K562 (cell line): Measurements from ENCODE around the gene KMT2E. TPM values are rescaled to one million over a fixed set of nuclear protein-coding genes. Genes with fewer than 3 reads are reported as not detected.

Experiments used
- ADNP ChIP-seq: fragments of 200-800 bp; sonication (Bioruptor generic); IDR thresholded peaks from 2 replicates; pipeline ENCODE4 v1.6.1; 2016; ENCODE audit warnings: missing genetic modification characterization, missing compliant biosample characterization
- BRCA1 ChIP-seq, 2 experiments: fragments of 450-650 bp in 1 of 2; sonication (generic) in 1 of 2; formaldehyde crosslinking in 1 of 2; IDR thresholded peaks; 2 replicates each; pipeline versions ENCODE4 v1.5.0 to v1.6.1; 2017 to 2020; ENCODE audit warnings: mild to moderate bottlenecking in 1 of 2, missing genetic modification reagents in 1 of 2
- CAMTA2 ChIP-seq: fragments of 250-450 bp; sonication (Bioruptor Pico); conservative IDR thresholded peaks from 2 replicates; pipeline ENCODE4 v1.5.1; 2022
- FIP1L1 ChIP-seq: fragments of 200-400 bp; formaldehyde crosslinking; IDR thresholded peaks from 2 replicates; pipeline ENCODE4 v1.6.1; 2018; ENCODE audit warnings: mild to moderate bottlenecking, low read depth, low read length; ENCODE audit not compliant: poor library complexity, severe bottlenecking
- FOXK1 ChIP-seq: sonication (generic); formaldehyde crosslinking; IDR thresholded peaks from 2 replicates; pipeline ENCODE4 v1.8.0; 2022; ENCODE audit warnings: missing genetic modification reagents, mild to moderate bottlenecking, borderline replicate concordance
- HDAC8 ChIP-seq: fragments of 450-650 bp; IDR thresholded peaks from 2 replicates; pipeline ENCODE4 v1.6.1; 2016; ENCODE audit warnings: mild to moderate bottlenecking, missing genetic modification characterization, moderate library complexity, missing compliant biosample characterization
- HNRNPH1 ChIP-seq: fragments of 200-400 bp; formaldehyde crosslinking; optimal IDR thresholded peaks from 2 replicates; pipeline ENCODE3; 2017; ENCODE audit warnings: low read depth, mild to moderate bottlenecking, low read length, moderate library complexity
- KAT2B ChIP-seq: IDR thresholded peaks from one replicate; pipeline ENCODE4 v1.6.1; 2012; ENCODE audit warnings: low read depth, mild to moderate bottlenecking, control low read depth, inconsistent platforms, low read length, moderate library complexity
- NFATC3 ChIP-seq: fragments of 450-650 bp; IDR thresholded peaks from 2 replicates; pipeline ENCODE4 v1.6.1; 2017; ENCODE audit warnings: mild to moderate bottlenecking
- PRDM10 ChIP-seq: fragments of 450-650 bp; IDR thresholded peaks from 2 replicates; pipeline ENCODE4 v1.6.1; 2018; ENCODE audit not compliant: partially characterized antibody
- RAD21 ChIP-seq, 2 experiments: fragments of 250-450 bp in 1 of 2; fragments of 450-650 bp in 1 of 2; sonication (Bioruptor Pico) in 1 of 2; formaldehyde crosslinking in 1 of 2; IDR thresholded peaks in 1 of 2; conservative IDR thresholded peaks in 1 of 2; 2 replicates each; pipeline versions ENCODE4 v1.4.0 to v1.8.0; 2020 to 2022; ENCODE audit warnings: mild to moderate bottlenecking in 2 of 2, moderate library complexity in 1 of 2
- SRF ChIP-seq, 2 experiments: fragments of 250-450, 450-650 bp in 1 of 2; sonication (Bioruptor Pico) in 1 of 2; sonication (generic) in 1 of 2; formaldehyde crosslinking; IDR thresholded peaks; 2 replicates each; pipeline versions ENCODE4 v1.5.0 to v1.5.1; 2020 to 2022; ENCODE audit warnings: mild to moderate bottlenecking in 1 of 2, missing genetic modification reagents in 1 of 2
- SRSF1 ChIP-seq: fragments of 200-400 bp; formaldehyde crosslinking; IDR thresholded peaks from 2 replicates; pipeline ENCODE4 v1.6.1; 2017; ENCODE audit warnings: mild to moderate bottlenecking, low read depth, low read length, moderate library complexity
- ZNF124 ChIP-seq: sonication (generic); formaldehyde crosslinking; IDR thresholded peaks from 2 replicates; pipeline ENCODE4 v1.8.1; 2022; ENCODE audit warnings: missing genetic modification reagents
- ZNF398 ChIP-seq: fragments of 250-450 bp; sonication (Bioruptor Pico); IDR thresholded peaks from 2 replicates; pipeline ENCODE4 v1.8.0; 2021; ENCODE audit warnings: moderate library complexity, mild to moderate bottlenecking, inconsistent platforms
- ZNF431 ChIP-seq: sonication (generic); formaldehyde crosslinking; IDR thresholded peaks from 2 replicates; pipeline ENCODE4 v1.8.0; 2022; ENCODE audit warnings: mild to moderate bottlenecking, missing genetic modification reagents
- ZNF512 ChIP-seq: IDR thresholded peaks from 2 replicates; pipeline ENCODE4 v1.6.1; 2016; ENCODE audit warnings: missing genetic modification characterization, missing compliant biosample characterization
- polyA plus RNA-seq, 8 experiments: library from polyadenylated mRNA; depleted of rRNA in 4 of 8; stranded (reverse) in 5 of 8; unstranded in 3 of 8; fragments of >200 nt; fragmentation: Nextera tagmentation in 2 of 8; fragmentation: Illumina TruSeq in 1 of 8; extraction: Ambion mirVana in 2 of 8; extraction: Trizol in 1 of 8; gene quantifications; 2 replicates each; pipeline versions ENCODE4 v1.2.1 to v1.2.3, GENCODE V29; 2011 to 2014; ENCODE audit warnings: inconsistent platforms in 1 of 8, missing spikeins in 1 of 8
- total RNA-seq, 7 experiments: library from RNA; depleted of rRNA in 6 of 7; stranded (reverse); fragments of >200 nt in 6 of 7; fragmentation: Illumina TruSeq in 2 of 7; extraction: Trizol in 2 of 7; gene quantifications; 2 replicates each; pipeline versions ENCODE4 v1.2.1 to v1.2.3, GENCODE V29; 2011 to 2021; ENCODE audit warnings: low replicate concordance in 1 of 7
- TF ChIP-seq, protein P1 (sequence below): sonication (generic); formaldehyde crosslinking; IDR thresholded peaks from 2 replicates; pipeline ENCODE4 v1.8.1; 2023; ENCODE audit warnings: mild to moderate bottlenecking, missing genetic modification reagents

The KMT2E gene
- total and polyA plus RNA-seq, 9 of the 15 experiments (the other 6 are each of a cell fraction or from before 2014, with no cell fraction given), result 8.9 to 55.3 (median 38.1) TPM

- peak; percentile 98 for TF ChIP-seq PRDM10
- no peak for TF ChIP-seq RAD21 (CRISPR knock-in tag; conservative IDR thresholded peaks at IDR 0.05 in 1 of 2, IDR thresholded peaks at IDR 0.05 in 1 of 2)
- no peak for TF ChIP-seq ZNF124 (CRISPR knock-in tag)
- peak; percentile 27; the same call in 1 of the 2 replicates for TF ChIP-seq HDAC8
- TF ChIP-seq FIP1L1, result no peak
- TF ChIP-seq ZNF431 (CRISPR knock-in tag), result no peak
- no peak for TF ChIP-seq ZNF398 (CRISPR knock-in tag)
- TF ChIP-seq ZNF512 (tag), result no peak
- no peak for TF ChIP-seq BRCA1 (IDR thresholded peaks at IDR 0.05)
- TF ChIP-seq BRCA1 (CRISPR knock-in tag; IDR thresholded peaks at IDR 0.05), result no peak
- peak; percentile 78 for TF ChIP-seq KAT2B
- TF ChIP-seq NFATC3, result 0 out of 2 replicates have a peak, but pooled peaks have one; percentile 30
- TF ChIP-seq, protein P1, sequence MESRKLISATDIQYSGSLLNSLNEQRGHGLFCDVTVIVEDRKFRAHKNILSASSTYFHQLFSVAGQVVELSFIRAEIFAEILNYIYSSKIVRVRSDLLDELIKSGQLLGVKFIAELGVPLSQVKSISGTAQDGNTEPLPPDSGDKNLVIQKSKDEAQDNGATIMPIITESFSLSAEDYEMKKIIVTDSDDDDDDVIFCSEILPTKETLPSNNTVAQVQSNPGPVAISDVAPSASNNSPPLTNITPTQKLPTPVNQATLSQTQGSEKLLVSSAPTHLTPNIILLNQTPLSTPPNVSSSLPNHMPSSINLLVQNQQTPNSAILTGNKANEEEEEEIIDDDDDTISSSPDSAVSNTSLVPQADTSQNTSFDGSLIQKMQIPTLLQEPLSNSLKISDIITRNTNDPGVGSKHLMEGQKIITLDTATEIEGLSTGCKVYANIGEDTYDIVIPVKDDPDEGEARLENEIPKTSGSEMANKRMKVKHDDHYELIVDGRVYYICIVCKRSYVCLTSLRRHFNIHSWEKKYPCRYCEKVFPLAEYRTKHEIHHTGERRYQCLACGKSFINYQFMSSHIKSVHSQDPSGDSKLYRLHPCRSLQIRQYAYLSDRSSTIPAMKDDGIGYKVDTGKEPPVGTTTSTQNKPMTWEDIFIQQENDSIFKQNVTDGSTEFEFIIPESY, result 0 out of 2 replicates have a peak, but pooled peaks have one; percentile 19
- TF ChIP-seq FOXK1 (CRISPR knock-in tag), result peak; percentile 96; the same call in 1 of the 2 replicates
- TF ChIP-seq SRF (CRISPR knock-in tag; IDR thresholded peaks at IDR 0.05), result no peak; a peak in 2 of 4 replicates
- peak; percentile 85 for TF ChIP-seq SRSF1
- TF ChIP-seq ADNP (tag), result no peak
- TF ChIP-seq CAMTA2 (CRISPR knock-in tag), result no peak
- TF ChIP-seq HNRNPH1, result no peak
Measured at GRCh38 chr7:105013221-105013815, 687 bp upstream of the KMT2E start (continued).
